Peyer's patch (tissue), 4 donors: ENCODE data around the gene AARS2. TPM values are rescaled to one million over a fixed set of nuclear protein-coding genes. Genes with fewer than 3 reads are reported as not detected.

Experiments used
- DNase-seq, 3 donors: peaks; one replicate each; pipeline ENCODE4 v3.0.0-alpha.2; 2017 to 2019
- H3K27ac ChIP-seq, 4 donors: fragments of 200-600 bp; sonication (generic); one replicate each; pipeline ENCODE4 v1.5.1; 2016 to 2019
- H3K27me3 ChIP-seq, 2 donors: fragments of 200-600 bp; sonication (generic); one replicate each; pipeline ENCODE4 v1.5.1; 2019
- H3K36me3 ChIP-seq, 3 donors: fragments of 200-600 bp; sonication (generic); one replicate each; pipeline ENCODE4 v1.5.1; 2016 to 2019
- H3K4me1 ChIP-seq, 4 donors: fragments of 200-600 bp; sonication (generic); one replicate each; pipeline ENCODE4 v1.5.1; 2016 to 2019
- H3K4me3 ChIP-seq, 4 donors: fragments of 200-600 bp; sonication (generic); 1 replicate in 3 of 4; 2 replicates in 1 of 4; pipeline ENCODE4 v1.5.1; 2016 to 2019; ENCODE audit warnings: mild to moderate bottlenecking in 1 of 4
- H3K9me3 ChIP-seq, 4 donors: fragments of 200-600 bp; sonication (generic); one replicate each; pipeline ENCODE4 v1.5.1; 2016 to 2019; ENCODE audit warnings: mild to moderate bottlenecking in 1 of 4
- POLR2A ChIP-seq, 2 donors: fragments of 450-650 bp; IDR thresholded peaks; one replicate each; pipeline ENCODE4 v1.5.1; 2017; ENCODE audit warnings: antibody characterized with exemption in 2 of 2, mild to moderate bottlenecking in 2 of 2, moderate library complexity in 2 of 2
- total RNA-seq, 4 donors: library from RNA; depleted of rRNA; stranded (reverse); fragments of >200 nt; gene quantifications; one replicate each; pipeline ENCODE4 v1.1.0, GENCODE V29; 2016
- TF ChIP-seq, protein P1 (sequence below), 6 experiments: fragments of 450-650 bp in 4 of 6; fragments of 200-600 bp in 2 of 6; sonication (generic) in 1 of 6; IDR thresholded peaks; one replicate each; pipeline ENCODE4 v1.5.1; 2017 to 2019; ENCODE audit warnings: antibody characterized with exemption in 6 of 6, mild to moderate bottlenecking in 3 of 6, moderate library complexity in 1 of 6

Gene AARS2
- total RNA-seq, 4 donors from 2014 or later = 31.5 to 54.7 (median 37.6) TPM

DNA sequence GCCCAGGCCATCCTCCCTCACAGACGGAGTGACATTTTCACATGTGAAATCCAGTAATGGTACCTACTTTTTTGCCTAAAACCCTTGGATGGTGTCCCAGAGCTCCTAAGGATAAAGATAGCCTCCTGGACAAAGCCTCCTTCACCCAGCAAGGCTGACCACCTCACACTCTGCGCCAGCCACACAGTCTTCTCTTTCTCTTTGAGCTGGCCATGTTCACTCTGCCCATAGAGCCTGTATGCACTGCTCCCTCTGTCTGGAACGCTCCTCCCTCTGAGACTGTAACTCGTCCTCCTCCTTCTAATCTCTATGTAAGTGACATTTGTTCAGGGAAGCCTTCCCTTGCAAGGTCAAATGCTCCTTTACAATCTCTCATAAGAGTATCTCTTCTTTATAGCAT is 28.3 kb downstream of the AARS2 start:
- no peak for TF ChIP-seq POLR2A (IDR thresholded peaks at IDR 0.05)
- TF ChIP-seq, protein P1, sequence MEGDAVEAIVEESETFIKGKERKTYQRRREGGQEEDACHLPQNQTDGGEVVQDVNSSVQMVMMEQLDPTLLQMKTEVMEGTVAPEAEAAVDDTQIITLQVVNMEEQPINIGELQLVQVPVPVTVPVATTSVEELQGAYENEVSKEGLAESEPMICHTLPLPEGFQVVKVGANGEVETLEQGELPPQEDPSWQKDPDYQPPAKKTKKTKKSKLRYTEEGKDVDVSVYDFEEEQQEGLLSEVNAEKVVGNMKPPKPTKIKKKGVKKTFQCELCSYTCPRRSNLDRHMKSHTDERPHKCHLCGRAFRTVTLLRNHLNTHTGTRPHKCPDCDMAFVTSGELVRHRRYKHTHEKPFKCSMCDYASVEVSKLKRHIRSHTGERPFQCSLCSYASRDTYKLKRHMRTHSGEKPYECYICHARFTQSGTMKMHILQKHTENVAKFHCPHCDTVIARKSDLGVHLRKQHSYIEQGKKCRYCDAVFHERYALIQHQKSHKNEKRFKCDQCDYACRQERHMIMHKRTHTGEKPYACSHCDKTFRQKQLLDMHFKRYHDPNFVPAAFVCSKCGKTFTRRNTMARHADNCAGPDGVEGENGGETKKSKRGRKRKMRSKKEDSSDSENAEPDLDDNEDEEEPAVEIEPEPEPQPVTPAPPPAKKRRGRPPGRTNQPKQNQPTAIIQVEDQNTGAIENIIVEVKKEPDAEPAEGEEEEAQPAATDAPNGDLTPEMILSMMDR (IDR thresholded peaks at IDR 0.05) = no peak
- no peak for DNase-seq
- no peaks in the 10 kb centered on the region for H3K4me1 ChIP-seq
- no peak overlapping the region for H3K4me3 ChIP-seq
- H3K27me3 ChIP-seq = no peaks in the 10 kb centered on the region
- no peaks in the 10 kb centered on the region for H3K9me3 ChIP-seq
- H3K36me3 ChIP-seq = no peaks in the 10 kb centered on the region
- no peak overlapping the region for H3K27ac ChIP-seq

DNA sequence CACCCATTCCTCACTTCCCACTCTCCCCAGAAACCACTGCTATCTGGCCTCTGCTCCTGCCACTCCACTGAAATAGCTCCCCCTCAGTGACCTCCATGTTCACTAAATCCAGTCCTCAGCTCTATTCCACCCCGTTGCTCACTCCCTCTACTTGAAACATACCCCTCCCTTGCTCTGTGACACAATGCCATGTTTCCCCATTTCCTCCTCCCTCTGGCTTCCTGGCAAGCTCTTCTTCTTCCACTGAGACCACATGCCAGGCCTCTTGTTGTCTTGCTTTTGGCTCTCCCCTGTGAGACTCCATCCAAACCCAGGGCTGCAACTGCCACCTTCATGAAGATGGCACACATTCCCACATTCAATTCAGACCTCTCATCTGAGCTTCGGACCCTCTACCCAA is 29.0 kb downstream of the AARS2 start:
- TF ChIP-seq POLR2A (IDR thresholded peaks at IDR 0.05) = no peak
- TF ChIP-seq, protein P1 (IDR thresholded peaks at IDR 0.05) = no peak
- no peaks in the 10 kb centered on the region for H3K27me3 ChIP-seq
- H3K36me3 ChIP-seq = no peaks in the 10 kb centered on the region
- no peak overlapping the region for H3K4me3 ChIP-seq
- no peaks in the 10 kb centered on the region for H3K9me3 ChIP-seq
- no peaks in the 10 kb centered on the region for H3K4me1 ChIP-seq
- DNase-seq = no peak
- H3K27ac ChIP-seq = no peak overlapping the region

DNA sequence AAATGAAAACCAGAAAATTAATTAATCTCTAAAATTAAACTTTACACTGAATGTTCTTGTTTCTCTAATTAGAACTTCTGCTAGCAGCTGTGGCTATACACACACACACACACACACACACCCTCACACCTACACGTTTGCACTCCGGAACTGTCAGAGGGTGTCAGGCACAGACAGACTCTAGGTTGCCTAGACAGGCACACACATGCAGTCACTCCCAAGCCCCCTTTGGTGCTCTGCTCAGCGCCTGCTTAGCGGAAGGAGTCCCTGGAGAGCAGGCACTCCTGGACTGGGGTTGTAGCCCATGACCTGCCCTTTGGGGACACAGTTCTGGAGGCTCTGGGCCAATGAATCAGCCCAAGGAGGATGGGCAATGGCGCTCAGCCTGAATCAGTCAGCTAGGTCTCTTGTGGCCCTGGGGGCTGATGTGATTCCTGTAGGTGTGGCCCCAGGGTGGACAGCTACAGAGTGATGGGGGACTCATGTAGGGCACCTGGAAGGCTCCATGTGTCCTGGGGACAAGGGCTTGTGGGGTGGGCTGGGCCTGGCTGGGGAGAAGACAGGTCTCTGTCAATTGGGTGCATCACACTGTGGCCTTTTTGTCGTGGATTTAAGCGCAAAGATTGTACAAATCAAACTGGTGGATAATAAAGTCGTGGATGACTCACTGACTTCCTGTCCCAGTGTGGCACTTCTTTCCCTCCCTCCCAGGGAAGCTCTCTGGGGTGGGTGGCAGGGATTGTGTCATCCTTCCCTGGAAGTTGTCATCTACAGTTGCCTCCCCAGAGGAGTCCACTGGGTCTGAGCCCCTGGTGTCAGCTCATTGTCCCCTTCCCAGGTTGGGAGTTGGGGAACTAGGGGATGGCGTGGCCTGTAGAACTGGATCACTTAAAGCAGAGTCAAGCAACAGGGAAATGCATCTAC is 34.1 kb downstream of the AARS2 start:
- no peak for DNase-seq
- H3K9me3 ChIP-seq = no peaks in the 10 kb centered on the region
- peaks cover 0 to 13% of the 10 kb centered on the region in 2 donors for H3K27me3 ChIP-seq
- H3K4me1 ChIP-seq = peaks cover 0 to 12% (median 3%) of the 10 kb centered on the region in 4 donors
- H3K36me3 ChIP-seq = no peaks in the 10 kb centered on the region
- no peak for TF ChIP-seq POLR2A (IDR thresholded peaks at IDR 0.05)
- TF ChIP-seq, protein P1 (IDR thresholded peaks at IDR 0.05) = no peak
- H3K27ac ChIP-seq = no peak overlapping the region
- H3K4me3 ChIP-seq = no peak overlapping the region

DNA sequence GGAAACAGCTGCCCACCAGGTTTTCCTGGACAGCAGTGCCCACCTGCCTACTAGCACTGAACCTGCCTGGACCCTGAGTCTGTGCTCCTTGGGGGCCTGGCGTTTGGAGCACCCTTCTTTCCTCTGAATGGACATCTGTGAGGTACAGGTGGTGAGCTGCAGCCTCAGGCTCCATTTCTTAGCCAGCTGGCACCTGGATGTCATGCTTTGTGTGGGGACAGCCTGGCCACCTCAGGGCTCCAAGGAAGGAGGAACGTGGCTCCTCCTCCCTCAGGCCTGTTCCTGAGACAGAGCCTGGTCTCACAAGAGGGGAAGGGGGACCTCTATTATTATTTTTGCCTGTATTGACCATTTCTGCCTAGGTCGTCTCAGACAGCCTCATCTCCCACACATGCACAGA is 34.8 kb downstream of the AARS2 start:
- DNase-seq = no peak
- TF ChIP-seq POLR2A (IDR thresholded peaks at IDR 0.05) = no peak
- Histone ChIP-seq H3K4me1 (peaks cover 0 to 12% (median 3%) of the 10 kb centered on the region in 4 donors), H3K4me3 (no peak overlapping the region), H3K36me3 (no peaks in the 10 kb centered on the region), H3K9me3 (no peaks in the 10 kb centered on the region), H3K27ac (no peak overlapping the region), H3K27me3 (peaks cover 0 to 13% of the 10 kb centered on the region in 2 donors)

DNA sequence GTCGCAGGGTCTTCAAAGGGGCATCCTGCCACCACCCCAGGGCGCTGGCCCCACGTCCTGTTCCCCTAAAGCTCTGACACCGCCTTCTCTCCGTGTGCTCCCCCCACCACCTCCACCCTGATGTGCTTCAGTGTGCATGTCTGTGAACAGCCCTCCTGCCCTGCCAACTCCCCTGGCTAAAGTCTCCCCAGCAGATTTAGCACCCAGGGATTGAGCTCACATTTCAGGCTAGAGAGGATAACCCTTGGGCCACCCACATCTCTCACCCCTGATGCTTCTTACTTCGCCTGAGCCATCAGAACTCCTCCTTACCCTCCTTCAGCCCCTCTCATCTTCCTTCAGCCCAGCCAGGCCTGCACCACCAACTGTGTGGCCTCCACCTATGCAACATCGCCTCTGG is 35.4 kb downstream of the AARS2 start:
- DNase-seq = no peak
- Histone ChIP-seq H3K4me1 (peaks cover 0 to 12% (median 3%) of the 10 kb centered on the region in 4 donors), H3K27ac (no peak overlapping the region), H3K9me3 (no peaks in the 10 kb centered on the region), H3K27me3 (peaks cover 0 to 13% of the 10 kb centered on the region in 2 donors), H3K36me3 (no peaks in the 10 kb centered on the region), H3K4me3 (no peak overlapping the region)
- TF ChIP-seq, protein P1 (IDR thresholded peaks at IDR 0.05) = no peak
- TF ChIP-seq POLR2A (IDR thresholded peaks at IDR 0.05) = no peak
